H9 (cell line): ENCODE results near the gene DNLZ. TPM values are rescaled to one million over a fixed set of nuclear protein-coding genes. Genes with fewer than 3 reads are reported as not detected.

Source experiments
- DNase-seq: peaks from one replicate; pipeline ENCODE4 v3.0.0-alpha.2; 2017
- H2AFZ ChIP-seq: one replicate; pipeline ENCODE4 v1.6.1; 2013; ENCODE audit warnings: mild to moderate bottlenecking, low read length, control low read depth, moderate library complexity
- H2AK5ac ChIP-seq: 2 replicates; pipeline ENCODE4 v1.6.1; 2013; ENCODE audit warnings: low read length, control low read depth, mixed read lengths; ENCODE audit not compliant: insufficient read length
- H2BK120ac ChIP-seq: one replicate; pipeline ENCODE4 v1.6.1; 2013; ENCODE audit warnings: low read depth, mild to moderate bottlenecking, low read length, control low read depth, inconsistent platforms; ENCODE audit not compliant: poor library complexity, severe bottlenecking
- H2BK12ac ChIP-seq: 2 replicates; pipeline ENCODE4 v1.6.1; 2013; ENCODE audit warnings: low read length, control low read depth, mixed read lengths, low read depth; ENCODE audit not compliant: insufficient read length
- H2BK15ac ChIP-seq: 2 replicates; pipeline ENCODE4 v1.6.1; 2013; ENCODE audit warnings: low read depth, low read length, control low read depth
- H2BK20ac ChIP-seq: one replicate; pipeline ENCODE4 v1.6.1; 2013; ENCODE audit warnings: low read depth, mild to moderate bottlenecking, low read length, control low read depth, inconsistent platforms; ENCODE audit not compliant: poor library complexity, severe bottlenecking
- H2BK5ac ChIP-seq: 2 replicates; pipeline ENCODE4 v1.6.1; 2013; ENCODE audit warnings: low read length, control low read depth, mixed read lengths; ENCODE audit not compliant: insufficient read length
- H3K14ac ChIP-seq: 2 replicates; pipeline ENCODE4 v1.6.1; 2013; ENCODE audit warnings: low read length, control low read depth; ENCODE audit not compliant: insufficient read depth
- H3K18ac ChIP-seq: 2 replicates; pipeline ENCODE4 v1.6.1; 2013; ENCODE audit warnings: low read depth, mild to moderate bottlenecking, mixed read lengths, low read length, control low read depth; ENCODE audit not compliant: insufficient read length
- H3K23ac ChIP-seq: 2 replicates; pipeline ENCODE4 v1.6.1; 2013; ENCODE audit warnings: low read length, control low read depth, mixed read lengths, low read depth; ENCODE audit not compliant: insufficient read length
- H3K23me2 ChIP-seq: 2 replicates; pipeline ENCODE4 v1.6.1; 2013; ENCODE audit warnings: low read depth, mild to moderate bottlenecking, mixed read lengths, low read length, control low read depth; ENCODE audit not compliant: insufficient read length, poor library complexity, severe bottlenecking
- H3K27ac ChIP-seq: 2 replicates; pipeline ENCODE4 v1.5.1; 2013; ENCODE audit warnings: low read length, control low read depth, mixed read lengths, low read depth; ENCODE audit not compliant: insufficient read length
- H3K27me3 ChIP-seq: 2 replicates; pipeline ENCODE4 v1.6.1; 2013; ENCODE audit warnings: low read length, control low read depth, inconsistent platforms; ENCODE audit not compliant: insufficient read depth
- H3K4ac ChIP-seq: 2 replicates; pipeline ENCODE4 v1.6.1; 2013; ENCODE audit warnings: low read depth, mild to moderate bottlenecking, control low read depth, inconsistent platforms, low read length, moderate library complexity
- H3K4me1 ChIP-seq: 2 replicates; pipeline ENCODE4 v1.6.1; 2013; ENCODE audit warnings: low read length, control low read depth, inconsistent platforms; ENCODE audit not compliant: insufficient read depth
- H3K4me2 ChIP-seq: 2 replicates; pipeline ENCODE4 v1.6.1; 2013; ENCODE audit warnings: low read length, control low read depth, mixed read lengths; ENCODE audit not compliant: insufficient read length, insufficient read depth
- H3K56ac ChIP-seq: 2 replicates; pipeline ENCODE4 v1.6.1; 2013; ENCODE audit warnings: low read depth, mild to moderate bottlenecking, mixed read lengths, low read length, control low read depth; ENCODE audit not compliant: insufficient read length
- H3K79me1 ChIP-seq: 2 replicates; pipeline ENCODE4 v1.6.1; 2013; ENCODE audit warnings: low read depth, mild to moderate bottlenecking, moderate library complexity, low read length, control low read depth, inconsistent platforms; ENCODE audit not compliant: insufficient read depth, poor library complexity, severe bottlenecking
- H3K79me2 ChIP-seq: 2 replicates; pipeline ENCODE4 v1.6.1; 2013; ENCODE audit warnings: low read length, control low read depth, inconsistent platforms; ENCODE audit not compliant: insufficient read depth
- H3K9ac ChIP-seq: 2 replicates; pipeline ENCODE4 v1.6.1; 2013; ENCODE audit warnings: low read length, control low read depth, mixed read lengths; ENCODE audit not compliant: insufficient read length; ENCODE audit errors: extremely low read depth
- H3K9me3 ChIP-seq: one replicate; pipeline ENCODE4 v1.6.1; 2013; ENCODE audit warnings: low read depth, low read length, inconsistent platforms; ENCODE audit not compliant: control insufficient read depth
- H3T11ph ChIP-seq: one replicate; pipeline ENCODE4 v1.6.1; 2013; ENCODE audit warnings: mild to moderate bottlenecking, low read length, control low read depth, inconsistent platforms
- H4K20me1 ChIP-seq: one replicate; pipeline ENCODE4 v1.6.1; 2013; ENCODE audit not compliant: control insufficient read depth, insufficient read length, insufficient read depth
- H4K5ac ChIP-seq: 2 replicates; pipeline ENCODE4 v1.6.1; 2013; ENCODE audit warnings: low read depth, mild to moderate bottlenecking, mixed read lengths, low read length, control low read depth; ENCODE audit not compliant: insufficient read length
- H4K8ac ChIP-seq: replicated peaks from 2 replicates; pipeline ENCODE4 v1.6.1; 2013; ENCODE audit warnings: low read length, control low read depth, mixed read lengths, low read depth; ENCODE audit not compliant: insufficient read length
- H4K91ac ChIP-seq: 2 replicates; pipeline ENCODE4 v1.6.1; 2013; ENCODE audit warnings: low read depth, mild to moderate bottlenecking, moderate library complexity, mixed read lengths, low read length, control low read depth; ENCODE audit not compliant: insufficient read length
- H3K27ac Mint-ChIP-seq, 3 experiments: 2 replicates in 2 of 3; 3 replicates in 1 of 3; pipeline ENCODE4 v1.8.0; 2020 to 2021; ENCODE audit warnings: mixed read lengths in 3 of 3, mild to moderate bottlenecking in 1 of 3, moderate library complexity in 1 of 3
- H3K27me3 Mint-ChIP-seq: 2 replicates; pipeline ENCODE4 v1.8.0; 2021; ENCODE audit warnings: low read depth, mild to moderate bottlenecking, moderate library complexity, mixed read lengths
- H3K36me3 Mint-ChIP-seq, 3 experiments: 2 replicates in 2 of 3; 3 replicates in 1 of 3; pipeline ENCODE4 v1.8.0; 2020 to 2021; ENCODE audit warnings: low read depth in 3 of 3, mixed read lengths in 3 of 3; ENCODE audit not compliant: insufficient read depth in 1 of 3
- H3K4me1 Mint-ChIP-seq, 2 experiments: 2 replicates each; pipeline ENCODE4 v1.8.0; 2020; ENCODE audit warnings: mixed read lengths in 2 of 2
- H3K4me3 Mint-ChIP-seq, 2 experiments: 2 replicates in 1 of 2; 3 replicates in 1 of 2; pipeline ENCODE4 v1.8.0; 2020 to 2021; ENCODE audit warnings: mild to moderate bottlenecking in 2 of 2, mixed read lengths in 2 of 2, moderate library complexity in 1 of 2
- H3K9me3 Mint-ChIP-seq, 2 experiments: 2 replicates in 1 of 2; 3 replicates in 1 of 2; pipeline ENCODE4 v1.8.0; 2020; ENCODE audit warnings: mild to moderate bottlenecking in 2 of 2, mixed read lengths in 2 of 2, moderate library complexity in 1 of 2
- WGBS: extraction: QIAGEN DNeasy Blood & Tissue Kit; methylation state at CpG from one replicate; pipeline ENCODE4 v1.1.7; 2013; ENCODE audit warnings: missing lambda C conversion rate, low lambda C conversion rate, mixed read lengths; ENCODE audit not compliant: insufficient read length; ENCODE audit errors: extremely low coverage; 5-methylcytosine and 5-hydroxymethylcytosine counted together
- total RNA-seq: library from RNA; stranded (reverse); gene quantifications from 2 replicates; pipeline ENCODE4 v1.2.1, GENCODE V29; 2021
- TF ChIP-seq, protein P1 (sequence below): fragments of 200-600 bp; sonication (generic); conservative IDR thresholded peaks from 3 replicates; pipeline ENCODE4 v1.8.0; 2021; ENCODE audit warnings: antibody characterized with exemption, mild to moderate bottlenecking

DNLZ gene
- total RNA-seq, 1 experiment from 2014 or later = 24.8 TPM

DNA sequence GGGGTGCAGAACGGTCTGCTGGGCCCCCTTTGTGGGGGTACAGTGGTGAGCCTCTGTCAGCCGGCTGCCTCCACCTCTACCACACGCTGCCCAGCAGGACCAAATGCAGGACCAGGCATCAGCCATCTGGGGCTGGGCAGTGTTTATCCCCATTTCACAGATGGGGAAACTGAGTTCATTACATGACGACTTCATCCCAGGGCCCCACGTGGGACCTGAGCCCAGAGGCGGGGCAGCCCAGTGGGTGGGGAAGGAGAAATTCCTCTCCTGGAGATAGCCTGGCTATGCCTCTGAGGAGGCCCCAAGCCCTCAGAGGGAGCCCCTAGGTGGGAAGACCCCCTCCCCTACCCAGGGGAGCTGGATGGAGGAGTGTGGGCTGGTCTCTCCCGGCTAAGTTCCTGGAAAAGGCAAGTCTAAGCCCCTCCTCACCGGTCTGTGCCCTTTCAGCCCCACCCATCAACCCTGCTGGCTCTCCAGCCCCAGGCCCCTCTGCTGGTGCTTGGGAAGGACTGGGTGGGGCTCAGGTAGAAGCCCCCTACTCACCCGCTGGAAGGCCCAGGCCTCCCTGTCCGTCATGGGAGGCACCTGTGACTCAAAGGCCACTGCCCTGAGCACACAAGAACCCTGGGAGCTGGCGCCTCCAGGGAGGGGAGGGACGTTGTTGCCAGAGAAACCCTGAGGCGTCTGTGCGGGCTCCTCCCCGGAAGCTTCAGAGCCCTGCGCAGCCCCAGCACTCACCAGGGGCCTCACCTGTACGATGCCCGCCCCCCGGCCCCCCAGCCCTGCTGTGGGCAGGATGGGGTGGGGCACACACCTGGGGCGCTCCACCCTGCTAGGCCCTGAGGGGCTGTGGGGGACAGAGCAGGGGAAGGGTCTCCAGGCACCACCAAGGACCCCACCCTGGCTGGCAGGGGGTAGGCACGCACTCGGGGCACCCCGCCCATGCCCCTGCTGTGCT lies 52.2 kb downstream of the DNLZ start:
- no peak overlapping the region for H2BK20ac ChIP-seq
- H3K23me2 ChIP-seq = no peaks in the 10 kb centered on the region
- no peak overlapping the region for H4K91ac ChIP-seq
- Mint-ChIP-seq H3K27ac (no peak overlapping the region), H3K9me3 (peaks cover 12% of the 10 kb centered on the region in 2 experiments), H3K36me3 (peaks cover 5 to 18% (median 5%) of the 10 kb centered on the region in 3 experiments; a peak in 6 of 7 replicates), H3K4me1 (no peaks in the 10 kb centered on the region), H3K27me3 (peaks cover 5% of the 10 kb centered on the region; the same call in 1 of the 2 replicates), H3K4me3 (no peak overlapping the region)
- no peaks in the 10 kb centered on the region for H3K4me1 ChIP-seq
- no peak overlapping the region for H2BK120ac ChIP-seq
- no peaks in the 10 kb centered on the region for H3K79me1 ChIP-seq
- TF ChIP-seq, protein P1, sequence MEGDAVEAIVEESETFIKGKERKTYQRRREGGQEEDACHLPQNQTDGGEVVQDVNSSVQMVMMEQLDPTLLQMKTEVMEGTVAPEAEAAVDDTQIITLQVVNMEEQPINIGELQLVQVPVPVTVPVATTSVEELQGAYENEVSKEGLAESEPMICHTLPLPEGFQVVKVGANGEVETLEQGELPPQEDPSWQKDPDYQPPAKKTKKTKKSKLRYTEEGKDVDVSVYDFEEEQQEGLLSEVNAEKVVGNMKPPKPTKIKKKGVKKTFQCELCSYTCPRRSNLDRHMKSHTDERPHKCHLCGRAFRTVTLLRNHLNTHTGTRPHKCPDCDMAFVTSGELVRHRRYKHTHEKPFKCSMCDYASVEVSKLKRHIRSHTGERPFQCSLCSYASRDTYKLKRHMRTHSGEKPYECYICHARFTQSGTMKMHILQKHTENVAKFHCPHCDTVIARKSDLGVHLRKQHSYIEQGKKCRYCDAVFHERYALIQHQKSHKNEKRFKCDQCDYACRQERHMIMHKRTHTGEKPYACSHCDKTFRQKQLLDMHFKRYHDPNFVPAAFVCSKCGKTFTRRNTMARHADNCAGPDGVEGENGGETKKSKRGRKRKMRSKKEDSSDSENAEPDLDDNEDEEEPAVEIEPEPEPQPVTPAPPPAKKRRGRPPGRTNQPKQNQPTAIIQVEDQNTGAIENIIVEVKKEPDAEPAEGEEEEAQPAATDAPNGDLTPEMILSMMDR = no peak
- no peak overlapping the region for H2AK5ac ChIP-seq
- no peak overlapping the region for H3K9ac ChIP-seq
- no peaks in the 10 kb centered on the region for H4K20me1 ChIP-seq
- no peak overlapping the region for H3K18ac ChIP-seq
- no peak overlapping the region for H3K23ac ChIP-seq
- no peak overlapping the region for H2BK5ac ChIP-seq
- no peak overlapping the region for H3K14ac ChIP-seq
- no peak overlapping the region for H3K27ac ChIP-seq
- no peak overlapping the region for H4K5ac ChIP-seq
- H3K79me2 ChIP-seq = no peaks in the 10 kb centered on the region
- no peak overlapping the region for H3T11ph ChIP-seq
- no peak overlapping the region for H4K8ac ChIP-seq
- H3K27me3 ChIP-seq = no peaks in the 10 kb centered on the region
- no peak overlapping the region for H2BK12ac ChIP-seq
- H3K56ac ChIP-seq = no peak overlapping the region
- no peak overlapping the region for H2AFZ ChIP-seq
- H3K9me3 ChIP-seq = no peaks in the 10 kb centered on the region
- no peak overlapping the region for H3K4me2 ChIP-seq
- no peak overlapping the region for H3K4ac ChIP-seq
- WGBS = no CpG with 5 or more reads among the region's 23 CpGs
- H2BK15ac ChIP-seq = no peak overlapping the region
- no peak for DNase-seq
